Stimulated activated CD8-positive, alpha-beta memory T cell treated with anti-CD3 and anti-CD28 coated beads, Interleukin-15, amount 100 ng/mL, for 48 hours (primary cell): ENCODE data around the gene COBL.

Source experiments
- DNase-seq, 2 donors: peaks; one replicate each; pipeline ENCODE4 v3.0.0-alpha.2; 2020; ENCODE audit warnings: low read depth in 2 of 2

Gene COBL

GRCh38 chr7:51316666-51317581 is at the start of gene COBL:
TSS of gene COBL (minus strand) at chr7:51316809. CDS start at chr7:51316633, 176 bp downstream.
- no peak for DNase-seq

- no peak for DNase-seq
Observed at GRCh38 chr7:51366172-51366728, 49.6 kb upstream of the COBL start.

GRCh38 chr7:51357821-51358220 is 41.2 kb upstream of the COBL start:
- DNase-seq, result no peak

- DNase-seq, result no peak
Observed at GRCh38 chr7:51356849-51357516, 40.4 kb upstream of the COBL start.

GRCh38 chr7:51354897-51355296 is 38.3 kb upstream of the COBL start:
- DNase-seq, result no peak

- DNase-seq, result no peak
Observed at GRCh38 chr7:51354434-51354833, 37.8 kb upstream of the COBL start.

- no peak for DNase-seq
Observed at GRCh38 chr7:51352174-51353100, 35.8 kb upstream of the COBL start.

- no peak for DNase-seq
Observed at GRCh38 chr7:51351661-51352060, 35.1 kb upstream of the COBL start.

GRCh38 chr7:51350546-51350896 is 33.9 kb upstream of the COBL start:
- DNase-seq, result no peak

GRCh38 chr7:51349820-51350545 is 33.4 kb upstream of the COBL start:
- no peak for DNase-seq

- DNase-seq, result no peak
Observed at GRCh38 chr7:51346126-51346525, 29.5 kb upstream of the COBL start.

GRCh38 chr7:51344406-51345138 is 28.0 kb upstream of the COBL start:
- DNase-seq, result no peak

- DNase-seq, result no peak
Observed at GRCh38 chr7:51340936-51341335, 24.3 kb upstream of the COBL start.

- no peak for DNase-seq
Observed at GRCh38 chr7:51340029-51340838, 23.6 kb upstream of the COBL start.

GRCh38 chr7:51335057-51335456 is 18.4 kb upstream of the COBL start:
- no peak for DNase-seq

GRCh38 chr7:51329696-51330263 is 13.2 kb upstream of the COBL start:
- DNase-seq, result no peak

- no peak for DNase-seq
Observed at GRCh38 chr7:51328351-51328801, 11.8 kb upstream of the COBL start.

- DNase-seq, result no peak
Observed at GRCh38 chr7:51327287-51327717, 10.7 kb upstream of the COBL start.
